GM10248 (cell line): ENCODE data around the gene CALD1.

ENCODE experiments used
- CTCF ChIA-PET: fragments of 300-600 bp; sonication (Branson Sonifier 250); formaldehyde crosslinking; extraction: SDS; loops from one replicate; lab custom pipeline; 2021; ENCODE audit warnings: antibody characterized with exemption; lab: Yijun Ruan, JAX
- POLR2A ChIA-PET: fragments of 350-650 bp; sonication (Branson Sonifier 250); formaldehyde crosslinking; extraction: SDS; loops from one replicate; lab custom pipeline; 2020; ENCODE audit warnings: antibody characterized with exemption; lab: Yijun Ruan, JAX
- DNase-seq: peaks from one replicate; pipeline ENCODE4 v3.0.0; 2012; ENCODE audit errors: extremely low spot score
- CTCF ChIP-seq: IDR thresholded peaks from 2 replicates; pipeline ENCODE4 v1.5.1; 2012; ENCODE audit warnings: mild to moderate bottlenecking, low read depth; ENCODE audit errors: extremely low read depth, missing control alignments, control extremely low read depth

CALD1 gene

GRCh38 chr7:134774119-134774518 lies 5.3 kb upstream of the CALD1 start:
- no peak for DNase-seq
- no peak for TF ChIP-seq CTCF
- ChIA-PET POLR2A (no interaction called here), CTCF (no interaction called here)

- POLR2A ChIA-PET: no interaction called here
- no peak for DNase-seq
- no peak for TF ChIP-seq CTCF
- CTCF ChIA-PET: no interaction called here
Measured at GRCh38 chr7:134777470-134777869, 2.0 kb upstream of the CALD1 start.

- no peak for DNase-seq
- no peak for TF ChIP-seq CTCF
- ChIA-PET CTCF (no interaction called here), POLR2A (no interaction called here)
Measured at GRCh38 chr7:134777908-134778580, 1.4 kb upstream of the CALD1 start.

GRCh38 chr7:134779741-134780065 lies 269 bp downstream of the CALD1 start:
- no peak for DNase-seq
- no peak for TF ChIP-seq CTCF
- CTCF ChIA-PET: no interaction called here
- POLR2A ChIA-PET: no interaction called here

GRCh38 chr7:134780166-134780828 lies 863 bp downstream of the CALD1 start:
- TF ChIP-seq CTCF: no peak
- CTCF ChIA-PET: interaction anchor here (1.0 to 1.5 kb wide), 2 partner anchors 31 to 174 kb away, joined by 3 read pairs; no protein-coding TSS in a partner anchor
- POLR2A ChIA-PET: no interaction called here
- no peak for DNase-seq

GRCh38 chr7:134781171-134781570 lies 1.7 kb downstream of the CALD1 start:
- ChIA-PET CTCF (interaction anchor here (1.0 to 1.5 kb wide), 2 partner anchors 32 to 173 kb away, joined by 3 read pairs; no protein-coding TSS in a partner anchor), POLR2A (no interaction called here)
- TF ChIP-seq CTCF: no peak
- no peak for DNase-seq
